Hepatic stellate cell (primary cell): Measurements from ENCODE around the gene SPEM1.

ENCODE experiments used
- DNase-seq: peaks from one replicate; pipeline ENCODE4 v3.0.0; 2011; ENCODE audit warnings: low spot score

Gene SPEM1

GRCh38 chr17:7421186-7421585, 1.1 kb downstream of the SPEM1 start:
- DNase-seq = no peak

DNA sequence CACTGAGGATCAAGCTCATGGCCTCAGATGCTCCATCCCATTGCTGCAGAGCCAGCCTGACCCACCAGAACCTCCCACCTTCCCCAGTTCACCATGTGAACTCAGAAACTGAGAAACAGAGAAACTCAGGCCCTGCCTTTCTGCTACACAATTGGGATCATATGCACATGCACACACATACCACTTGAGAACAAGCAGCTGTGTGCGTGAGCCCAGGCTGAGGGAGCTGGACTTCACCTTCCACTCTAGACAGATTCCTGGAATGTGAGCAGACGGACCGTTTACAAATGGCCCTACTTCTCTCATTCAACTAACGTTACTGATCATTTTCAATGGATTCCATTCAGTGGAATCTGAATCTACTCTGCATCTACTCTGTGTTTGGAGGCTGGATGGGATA, 3.6 kb downstream of the SPEM1 start:
- no peak for DNase-seq

DNA sequence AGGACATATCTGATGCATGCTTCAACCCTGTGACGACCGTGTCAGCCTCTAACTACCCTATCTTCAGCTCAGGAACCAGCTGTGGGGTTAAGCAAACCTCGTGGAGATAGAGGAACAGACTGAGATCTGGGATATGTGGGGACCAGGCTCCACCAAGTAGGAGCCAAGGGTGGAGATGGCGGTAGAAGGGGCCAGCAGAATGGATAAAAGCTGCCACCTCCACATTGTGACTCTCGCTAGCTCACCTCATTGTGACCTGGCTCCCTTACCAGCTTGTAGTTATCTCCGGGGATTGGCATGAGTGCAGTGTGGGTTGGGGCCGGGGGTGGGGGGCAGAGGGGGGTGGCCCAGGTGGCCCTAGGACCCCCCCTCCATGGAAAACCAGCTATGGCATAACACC, 5.2 kb downstream of the SPEM1 start, which contains the start of gene SPEM2:
Gene SPEM2, plus strand, starts transcription at position 301 of the 400 bp plus-strand sequence. Its CDS starts 73 bp downstream, at position 374.
- DNase-seq = no peak

GRCh38 chr17:7425756-7426155, 5.6 kb downstream of the SPEM1 start:
- no peak for DNase-seq

DNA sequence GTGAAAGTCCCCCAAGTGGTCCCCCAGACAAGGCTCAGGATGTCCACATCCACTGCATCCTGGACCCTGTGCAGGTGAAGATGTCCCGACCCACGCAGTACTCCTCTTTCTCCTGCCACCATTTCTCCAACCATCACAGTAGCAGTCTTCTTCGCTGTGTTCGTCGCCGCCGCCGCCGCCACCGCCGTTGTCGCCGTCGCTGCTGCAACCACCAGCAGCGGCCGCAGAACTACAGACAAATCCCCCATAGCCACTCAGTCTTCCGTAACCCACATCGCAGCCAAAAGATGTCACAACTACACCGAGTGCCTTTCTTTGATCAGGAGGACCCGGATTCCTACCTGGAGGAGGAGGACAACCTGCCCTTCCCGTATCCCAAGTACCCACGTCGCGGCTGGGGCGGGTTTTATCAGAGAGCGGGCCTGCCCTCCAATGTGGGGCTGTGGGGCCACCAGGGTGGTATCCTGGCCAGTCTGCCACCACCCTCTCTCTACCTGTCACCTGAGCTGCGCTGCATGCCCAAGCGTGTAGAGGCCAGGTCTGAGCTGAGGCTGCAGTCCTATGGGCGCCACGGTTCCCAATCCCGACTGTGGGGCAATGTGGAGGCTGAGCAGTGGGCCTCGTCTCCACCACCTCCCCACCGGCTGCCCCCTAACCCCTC, 6.2 kb downstream of the SPEM1 start:
- DNase-seq = no peak

GRCh38 chr17:7426896-7427489, 6.9 kb downstream of the SPEM1 start:
- no peak for DNase-seq

GRCh38 chr17:7427549-7427948, 7.4 kb downstream of the SPEM1 start:
- no peak for DNase-seq

DNA sequence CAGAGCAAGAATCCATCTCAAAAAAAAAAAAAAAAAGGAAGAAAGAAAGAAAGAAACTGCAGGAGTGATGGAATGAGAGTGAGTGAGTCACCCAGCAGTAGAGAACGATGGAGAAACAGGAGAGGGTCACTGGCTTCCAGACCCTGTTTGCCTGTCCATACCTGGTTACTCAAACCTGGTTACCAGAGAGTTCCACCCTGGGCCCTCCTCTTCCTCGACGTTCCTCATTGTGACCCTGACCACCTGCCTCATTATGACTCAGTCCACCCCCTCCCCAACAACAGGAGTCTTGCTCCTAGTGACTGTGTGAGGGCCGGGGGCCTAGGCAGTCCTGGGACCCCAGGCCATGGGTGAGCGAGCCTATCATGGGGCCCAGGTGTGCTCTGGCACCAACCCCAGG, 8.4 kb downstream of the SPEM1 start, which contains the start of gene SPEM3:
Gene SPEM3, plus strand, starts transcription at position 301 of the 400 bp plus-strand sequence. Its CDS starts 46 bp downstream, at position 347.
- no peak for DNase-seq

GRCh38 chr17:7429722-7430121, 9.6 kb downstream of the SPEM1 start:
- DNase-seq = no peak

DNA sequence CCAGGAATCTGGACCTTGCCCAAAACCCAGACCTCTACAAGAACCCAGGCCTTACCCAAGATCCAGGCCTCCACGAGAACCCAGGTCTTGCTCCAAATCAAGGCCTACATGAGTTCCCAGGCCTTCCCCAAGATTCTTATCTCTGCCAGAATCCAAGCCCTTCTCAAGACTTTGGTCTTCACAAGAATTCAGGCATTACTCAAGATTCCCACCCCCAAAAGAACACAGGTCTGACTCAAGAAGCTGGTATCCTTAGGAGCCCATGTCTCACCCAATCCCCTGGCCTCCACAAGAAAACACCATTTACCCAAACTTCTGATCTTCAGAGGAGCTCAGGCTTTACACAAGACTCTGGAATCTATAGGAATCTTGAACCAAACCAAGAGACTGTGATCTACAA, 11.1 kb downstream of the SPEM1 start:
- no peak for DNase-seq

DNA sequence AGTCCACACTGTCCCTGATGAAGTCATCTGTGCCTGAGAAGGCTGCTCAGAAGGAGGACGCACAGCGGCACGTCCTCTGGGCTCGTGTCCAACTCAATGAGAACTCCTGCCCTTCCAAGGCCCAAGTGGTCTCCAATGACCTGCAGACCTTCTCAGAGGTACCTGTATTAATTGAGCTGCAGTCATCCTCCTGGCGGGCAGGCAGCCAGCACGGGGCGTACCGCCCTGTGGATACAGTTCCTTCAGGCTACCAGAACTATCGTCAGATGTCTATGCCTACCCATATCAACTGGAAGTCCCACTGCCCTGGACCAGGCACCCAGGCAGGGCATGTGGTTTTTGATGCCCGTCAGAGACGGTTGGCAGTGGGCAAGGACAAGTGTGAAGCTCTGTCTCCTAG, 12.2 kb downstream of the SPEM1 start:
- DNase-seq = no peak

DNA sequence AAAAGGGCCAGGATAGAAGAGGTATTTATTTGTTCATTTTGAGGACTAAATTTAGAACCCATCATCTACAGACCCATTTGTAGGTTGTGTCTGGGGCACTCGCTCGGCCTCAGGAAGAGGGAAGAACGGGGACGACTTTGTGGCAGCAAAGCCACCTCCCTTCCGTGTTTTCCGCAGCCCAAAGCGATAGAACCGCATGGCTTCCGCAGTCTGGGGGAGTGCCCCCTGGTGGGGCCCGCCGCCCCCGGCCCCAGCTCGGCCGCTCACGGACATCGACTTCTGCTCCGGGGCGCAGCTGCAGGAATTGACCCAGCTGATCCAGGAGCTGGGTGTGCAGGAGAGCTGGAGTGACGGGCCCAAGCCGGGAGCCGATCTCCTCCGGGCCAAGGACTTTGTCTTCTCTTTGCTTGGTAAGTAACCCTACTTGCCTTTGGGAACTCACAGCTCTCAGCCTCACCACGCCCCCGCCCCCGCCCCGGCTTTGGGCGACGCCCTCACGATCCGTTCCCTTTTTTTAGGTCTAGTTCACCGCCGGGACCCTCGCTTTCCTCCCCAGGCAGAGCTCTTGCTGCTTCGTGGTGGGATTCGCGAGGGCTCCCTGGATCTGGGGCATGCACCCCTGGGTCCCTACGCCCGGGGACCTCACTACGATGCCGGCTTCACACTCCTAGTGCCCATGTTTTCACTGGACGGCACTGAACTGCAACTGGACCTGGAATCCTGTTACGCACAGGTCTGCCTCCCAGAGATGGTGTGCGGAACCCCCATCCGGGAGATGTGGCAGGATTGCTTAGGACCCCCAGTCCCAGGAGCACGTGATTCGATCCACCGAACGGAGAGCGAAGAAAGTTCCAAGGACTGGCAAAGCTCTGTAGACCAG, 15.8 kb downstream of the SPEM1 start:
- no peak for DNase-seq

- DNase-seq = peak; percentile 87
Observed at GRCh38 chr17:7436556-7437368, 16.6 kb downstream of the SPEM1 start.

DNA sequence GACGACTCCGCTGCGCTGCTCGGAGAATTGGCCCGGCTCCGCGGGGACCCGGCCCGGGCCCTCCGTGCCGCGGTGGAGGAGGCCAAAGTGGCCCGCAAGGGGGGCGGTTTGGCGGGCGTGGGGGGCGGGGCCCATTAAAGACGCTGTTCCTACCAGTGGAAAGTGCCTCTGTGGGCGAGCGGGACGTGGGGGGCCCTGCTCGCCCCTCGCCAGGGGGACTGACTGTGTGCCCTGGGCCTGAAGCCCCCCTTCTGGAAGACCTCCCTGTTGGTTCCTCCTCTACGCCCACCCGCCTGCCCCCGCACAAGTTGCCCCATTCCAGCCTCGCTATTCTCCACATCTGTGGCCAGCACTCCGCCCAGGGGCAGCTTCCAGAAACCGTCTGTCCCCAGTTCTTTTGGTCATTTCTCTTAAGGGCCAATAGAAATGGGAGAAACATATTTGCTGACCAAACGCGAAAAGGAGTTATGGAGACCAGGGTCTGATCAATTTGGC, 17.3 kb downstream of the SPEM1 start:
- no peak for DNase-seq

- DNase-seq = no peak
Observed at GRCh38 chr17:7437950-7438614, 18.0 kb downstream of the SPEM1 start.

DNA sequence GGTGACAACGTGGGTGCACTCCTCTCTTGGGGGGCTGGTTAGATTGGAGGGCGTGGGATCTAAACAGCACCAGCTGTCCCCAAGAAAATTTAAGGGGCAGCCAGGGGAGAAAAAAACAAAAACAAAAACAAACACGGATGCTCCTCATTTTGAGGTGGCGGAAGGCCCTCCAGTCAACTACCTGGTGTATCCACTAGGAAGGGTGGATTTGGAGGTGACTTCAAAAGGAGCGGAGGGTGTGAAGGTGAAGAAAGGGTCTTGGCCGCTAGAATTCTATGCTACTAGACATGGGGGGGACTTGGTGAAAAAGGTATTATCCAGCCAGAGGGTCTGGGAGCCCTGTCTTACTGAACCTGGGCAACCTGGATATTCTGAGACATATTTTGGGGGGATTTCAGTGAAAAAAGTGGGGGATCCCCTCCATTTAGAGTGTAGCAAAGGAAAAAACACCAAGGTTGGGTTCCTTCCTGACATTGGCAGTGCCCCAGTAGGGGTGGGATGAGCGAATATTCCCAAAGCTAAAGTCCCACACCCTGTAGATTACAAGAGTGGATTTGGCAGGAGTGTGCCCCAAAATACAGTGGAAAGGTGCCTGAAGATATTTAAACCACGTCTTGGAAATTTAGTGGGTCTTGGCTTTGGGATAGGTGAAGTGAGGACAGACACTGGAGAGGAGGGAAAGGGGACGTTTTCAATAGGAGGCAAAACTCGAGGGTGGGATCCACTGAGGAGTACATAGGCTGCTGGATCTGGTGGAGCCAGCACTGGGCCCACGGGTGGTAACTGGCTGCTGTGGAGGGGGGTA, 18.7 kb downstream of the SPEM1 start:
- no peak for DNase-seq

- DNase-seq = no peak
Observed at GRCh38 chr17:7439462-7440112, 19.5 kb downstream of the SPEM1 start, which contains the start of gene FGF11. Gene FGF11, plus strand, starts transcription at chr17:7439512. Its CDS starts 109 bp downstream, at chr17:7439621.

- peak; percentile 58 for DNase-seq
Observed at GRCh38 chr17:7440113-7440833, 20.1 kb downstream of the SPEM1 start.

GRCh38 chr17:7440834-7441195, 20.7 kb downstream of the SPEM1 start:
- DNase-seq = peak; percentile 34
